Parathyroid adenoma (tissue), 2 donors: ENCODE data around the gene DIO3.

Experiments used
- H2AFZ ChIP-seq: fragments of 300-600 bp; sonication (generic); one replicate; pipeline ENCODE4 v1.7.0; 2017; ENCODE audit warnings: antibody characterized with exemption, mild to moderate bottlenecking
- H3K27ac ChIP-seq: fragments of 300-600 bp; sonication (generic); one replicate; pipeline ENCODE4 v1.7.0; 2017
- H3K27me3 ChIP-seq: fragments of 300-600 bp; sonication (generic); one replicate; pipeline ENCODE4 v1.7.0; 2017; ENCODE audit warnings: low read length; ENCODE audit not compliant: control insufficient read depth, insufficient read depth
- H3K36me3 ChIP-seq: fragments of 300-600 bp; sonication (generic); one replicate; pipeline ENCODE4 v1.7.0; 2017; ENCODE audit warnings: low read length; ENCODE audit not compliant: control insufficient read depth, insufficient read depth
- H3K4me1 ChIP-seq: fragments of 300-600 bp; sonication (generic); one replicate; pipeline ENCODE4 v1.7.0; 2017; ENCODE audit warnings: control low read depth
- H3K4me2 ChIP-seq: fragments of 300-600 bp; sonication (generic); one replicate; pipeline ENCODE4 v1.7.0; 2017; ENCODE audit warnings: low read length
- H3K4me3 ChIP-seq: fragments of 300-600 bp; sonication (generic); one replicate; pipeline ENCODE4 v1.7.0; 2017; ENCODE audit warnings: low read depth, low read length
- H3K79me2 ChIP-seq: fragments of 300-600 bp; sonication (generic); one replicate; pipeline ENCODE4 v1.7.0; 2017; ENCODE audit warnings: control low read depth
- H3K9ac ChIP-seq: fragments of 300-600 bp; sonication (generic); one replicate; pipeline ENCODE4 v1.7.0; 2017; ENCODE audit warnings: mild to moderate bottlenecking
- H3K9me3 ChIP-seq: fragments of 300-600 bp; sonication (generic); one replicate; pipeline ENCODE4 v1.7.0; 2017; ENCODE audit warnings: low read length; ENCODE audit not compliant: control insufficient read depth
- CTCF ChIP-seq: fragments of 300-600 bp; sonication (generic); IDR thresholded peaks from one replicate; pipeline ENCODE4 v1.7.0; 2017; ENCODE audit warnings: antibody characterized with exemption, mild to moderate bottlenecking
- donor health status: primary hyperparathyroidism.

DIO3 gene

GRCh38 chr14:101586531-101587430, 25.5 kb downstream of the DIO3 start:
- H3K4me3 ChIP-seq, result no peak overlapping the region

GRCh38 chr14:101587441-101587911, 26.2 kb downstream of the DIO3 start:
- Histone ChIP-seq H3K4me3 (no peak overlapping the region), H3K27ac (no peak overlapping the region), H3K27me3 (no peaks in the 10 kb centered on the region), H3K4me1 (no peaks in the 10 kb centered on the region), H3K4me2 (no peak overlapping the region), H3K9ac (no peak overlapping the region), H3K36me3 (no peaks in the 10 kb centered on the region), H2AFZ (no peak overlapping the region), H3K9me3 (no peaks in the 10 kb centered on the region), H3K79me2 (no peaks in the 10 kb centered on the region)
- TF ChIP-seq CTCF, result no peak

More at GRCh38 chr14:101586531-101587430, 25.5 kb downstream of the DIO3 start:
- Histone ChIP-seq H3K79me2 (no peaks in the 10 kb centered on the region), H3K27ac (no peak overlapping the region), H3K36me3 (no peaks in the 10 kb centered on the region), H3K9ac (no peak overlapping the region), H2AFZ (no peak overlapping the region), H3K9me3 (no peaks in the 10 kb centered on the region), H3K27me3 (no peaks in the 10 kb centered on the region), H3K4me1 (no peaks in the 10 kb centered on the region), H3K4me2 (no peak overlapping the region)
- TF ChIP-seq CTCF, result no peak

- H3K4me1 ChIP-seq, result no peaks in the 10 kb centered on the region
- H3K4me3 ChIP-seq, result no peak overlapping the region
- no peaks in the 10 kb centered on the region for H3K27me3 ChIP-seq
Measured at GRCh38 chr14:101588286-101588975, 27.1 kb downstream of the DIO3 start.

GRCh38 chr14:101588990-101589389, 27.7 kb downstream of the DIO3 start:
- TF ChIP-seq CTCF, result no peak
- Histone ChIP-seq H3K79me2 (no peaks in the 10 kb centered on the region), H3K9me3 (no peaks in the 10 kb centered on the region), H3K36me3 (no peaks in the 10 kb centered on the region), H3K4me3 (no peak overlapping the region), H3K27me3 (no peaks in the 10 kb centered on the region), H3K27ac (no peak overlapping the region), H2AFZ (no peak overlapping the region), H3K4me1 (no peaks in the 10 kb centered on the region), H3K9ac (no peak overlapping the region), H3K4me2 (no peak overlapping the region)

More at GRCh38 chr14:101588286-101588975, 27.1 kb downstream of the DIO3 start:
- Histone ChIP-seq H3K9me3 (no peaks in the 10 kb centered on the region), H3K27ac (no peak overlapping the region), H2AFZ (no peak overlapping the region), H3K9ac (no peak overlapping the region), H3K36me3 (no peaks in the 10 kb centered on the region), H3K4me2 (no peak overlapping the region), H3K79me2 (no peaks in the 10 kb centered on the region)
- TF ChIP-seq CTCF, result no peak
